GM19324 (cell line): ENCODE results near the gene ANKFN1.

Source experiments
- ATAC-seq: cut with Tn5 transposase; IDR thresholded peaks from one replicate; pipeline ENCODE4 v1.9.1; 2021; ENCODE audit warnings: mild to moderate bottlenecking, moderate library complexity; ENCODE audit not compliant: unreplicated experiment, low FRiP score

Gene ANKFN1

GRCh38 chr17:56416682-56417351 is 263.5 kb downstream of the ANKFN1 start:
- ATAC-seq, result no peak

GRCh38 chr17:56424005-56424404 is 270.7 kb downstream of the ANKFN1 start:
- ATAC-seq, result no peak

GRCh38 chr17:56424543-56425044 is 271.3 kb downstream of the ANKFN1 start:
- ATAC-seq, result no peak

GRCh38 chr17:56425483-56425882 is 272.2 kb downstream of the ANKFN1 start:
- ATAC-seq, result no peak

- no peak for ATAC-seq
Observed at GRCh38 chr17:56426901-56427300, 273.6 kb downstream of the ANKFN1 start.

GRCh38 chr17:56431736-56432135 is 278.5 kb downstream of the ANKFN1 start:
- ATAC-seq, result no peak

GRCh38 chr17:56432443-56432842 is 279.2 kb downstream of the ANKFN1 start:
- ATAC-seq, result no peak

GRCh38 chr17:56434610-56435009 is 281.3 kb downstream of the ANKFN1 start:
- ATAC-seq, result no peak

GRCh38 chr17:56436142-56436541 is 282.9 kb downstream of the ANKFN1 start:
- ATAC-seq, result no peak

- no peak for ATAC-seq
Observed at GRCh38 chr17:56440419-56440818, 287.1 kb downstream of the ANKFN1 start.

- no peak for ATAC-seq
Observed at GRCh38 chr17:56441308-56441707, 288.0 kb downstream of the ANKFN1 start.

- ATAC-seq, result no peak
Observed at GRCh38 chr17:56445692-56446411, 292.6 kb downstream of the ANKFN1 start.

GRCh38 chr17:56447171-56447570 is 293.9 kb downstream of the ANKFN1 start:
- no peak for ATAC-seq

- ATAC-seq, result no peak
Observed at GRCh38 chr17:56448371-56448770, 295.1 kb downstream of the ANKFN1 start.

GRCh38 chr17:56449176-56449575 is 295.9 kb downstream of the ANKFN1 start:
- ATAC-seq, result no peak

GRCh38 chr17:56451629-56452028 is 298.4 kb downstream of the ANKFN1 start:
- no peak for ATAC-seq

- ATAC-seq, result no peak
Observed at GRCh38 chr17:56452461-56452860, 299.2 kb downstream of the ANKFN1 start.

- no peak for ATAC-seq
Observed at GRCh38 chr17:56457501-56457900, 304.2 kb downstream of the ANKFN1 start.

- no peak for ATAC-seq
Observed at GRCh38 chr17:56465886-56466285, 312.6 kb downstream of the ANKFN1 start.

GRCh38 chr17:56468840-56469239 is 315.6 kb downstream of the ANKFN1 start:
- no peak for ATAC-seq

- no peak for ATAC-seq
Observed at GRCh38 chr17:56471696-56472095, 318.4 kb downstream of the ANKFN1 start.

GRCh38 chr17:56475116-56475515 is 321.8 kb downstream of the ANKFN1 start:
- no peak for ATAC-seq
